ENCODE measurements around the gene TMEM45A.
"Not testable (repeated sequence)": the region's sequence is repeated elsewhere in the genome, so short reads cannot be mapped to it uniquely, and the experiment has no call there.

TMEM45A gene, protein sequence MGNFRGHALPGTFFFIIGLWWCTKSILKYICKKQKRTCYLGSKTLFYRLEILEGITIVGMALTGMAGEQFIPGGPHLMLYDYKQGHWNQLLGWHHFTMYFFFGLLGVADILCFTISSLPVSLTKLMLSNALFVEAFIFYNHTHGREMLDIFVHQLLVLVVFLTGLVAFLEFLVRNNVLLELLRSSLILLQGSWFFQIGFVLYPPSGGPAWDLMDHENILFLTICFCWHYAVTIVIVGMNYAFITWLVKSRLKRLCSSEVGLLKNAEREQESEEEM

DNA sequence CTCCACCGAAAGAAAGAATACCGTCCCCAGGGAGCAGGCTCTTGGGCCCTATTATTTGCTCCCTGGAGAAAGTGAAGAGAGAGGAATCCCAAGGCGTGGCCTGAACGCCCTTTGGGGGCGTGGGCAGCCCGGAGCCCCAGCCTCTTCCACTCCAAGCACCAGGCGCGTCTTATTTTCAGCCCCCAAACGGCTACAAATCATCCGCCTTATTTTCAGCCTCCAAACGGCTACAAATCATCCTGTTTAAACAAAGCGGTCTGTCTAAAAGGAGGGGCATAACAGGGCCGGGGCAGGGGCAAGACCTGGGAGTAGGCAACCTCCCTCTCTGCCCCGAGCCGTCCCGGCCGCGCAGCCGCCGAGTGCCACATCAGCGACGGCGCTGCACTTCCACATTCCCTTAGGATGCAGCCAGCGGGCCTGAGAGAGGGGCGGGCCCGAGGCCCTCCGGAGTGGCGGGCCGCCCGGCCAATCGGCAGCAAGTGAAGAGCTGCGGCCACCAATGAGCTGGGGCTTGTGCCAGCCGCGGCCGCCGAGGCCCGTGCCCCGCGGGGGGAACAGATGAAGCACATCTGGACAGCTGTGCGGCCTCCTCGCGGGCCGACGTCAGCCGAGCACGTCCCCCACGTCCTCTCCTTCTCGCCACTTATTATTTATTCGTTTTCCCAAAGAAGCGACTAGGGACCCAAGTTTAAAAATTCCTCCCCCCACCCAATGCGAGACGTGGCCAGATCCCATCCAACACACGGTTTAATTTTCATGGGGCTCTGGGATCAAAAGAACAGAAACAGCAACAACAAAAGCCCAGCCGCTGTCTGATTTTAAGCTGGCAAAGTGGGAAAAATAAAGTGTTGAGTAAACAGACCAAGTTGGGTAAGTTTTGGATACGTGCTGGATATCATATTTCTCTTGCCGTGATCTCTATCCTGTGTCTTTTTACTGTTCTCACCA is at the start of gene TMEM45A:
Gene TMEM45A, plus strand, starts transcription at position 561 of the 948 bp plus-strand sequence. CDS start 62,593 bp downstream, outside the sequence.
- DNase-seq (ENCODE audit: low read depth in 3 of 3): peak; percentile 56 to 76 (median 75)

DNA sequence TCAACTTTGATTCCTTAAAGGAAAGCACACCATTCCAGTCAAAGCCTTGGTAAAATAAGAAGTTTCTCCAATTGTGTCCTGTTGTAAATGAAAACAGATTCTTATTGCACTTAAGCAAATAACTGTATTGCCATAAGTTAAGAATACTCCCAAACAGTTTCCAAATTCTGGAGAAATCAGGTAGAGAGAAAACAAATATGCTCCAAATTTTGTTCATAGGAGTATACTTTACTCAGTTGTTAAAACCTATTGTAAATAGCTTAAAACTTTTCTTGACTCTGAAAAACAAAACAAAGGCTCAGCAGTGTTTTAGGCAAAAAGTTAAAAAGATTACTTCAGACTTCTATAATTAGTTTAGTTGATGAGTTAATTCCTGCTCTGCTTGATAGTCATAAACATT is 48.7 kb upstream of the TMEM45A start:
- no peak for DNase-seq (ENCODE audit: low read depth in 3 of 3)

DNA sequence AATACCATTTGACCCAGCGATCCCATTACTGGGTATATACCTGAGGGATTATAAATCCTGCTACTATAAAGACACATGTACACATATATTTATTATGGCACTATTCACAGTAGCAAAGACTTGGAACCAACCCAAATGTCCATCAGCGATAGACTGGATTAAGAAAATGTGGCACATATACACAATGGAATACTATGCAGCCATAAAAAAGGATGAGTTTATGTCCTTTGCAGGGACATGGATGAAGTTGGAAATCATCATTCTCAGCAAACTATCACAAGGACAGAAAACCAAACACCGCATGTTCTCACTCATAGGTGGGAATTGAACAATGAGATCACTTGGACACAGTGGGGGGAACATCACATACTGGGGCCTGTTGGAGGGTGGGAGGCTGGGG is 45.4 kb upstream of the TMEM45A start:
- not testable (repeated sequence) for DNase-seq (ENCODE audit: low read depth in 3 of 3)

DNA sequence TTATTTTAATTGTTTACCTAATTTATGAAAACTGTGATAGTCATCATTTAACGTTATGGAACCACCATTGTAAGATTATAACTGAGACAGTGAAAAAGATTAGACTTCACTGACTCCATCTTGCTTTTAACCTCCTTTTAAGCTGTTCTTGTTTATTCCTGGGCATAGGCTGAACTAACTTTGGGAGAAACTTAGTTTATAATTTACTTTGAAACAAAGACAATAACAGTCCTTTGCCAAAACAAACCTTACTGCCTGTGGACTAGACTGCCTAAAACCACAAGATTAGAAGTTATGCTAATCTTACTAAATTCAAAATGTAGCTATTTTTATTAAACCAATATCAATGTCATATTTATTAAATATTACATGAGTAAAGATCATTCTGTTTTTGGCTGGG is 44.3 kb upstream of the TMEM45A start:
- no peak for DNase-seq (ENCODE audit: low read depth in 3 of 3)

DNA sequence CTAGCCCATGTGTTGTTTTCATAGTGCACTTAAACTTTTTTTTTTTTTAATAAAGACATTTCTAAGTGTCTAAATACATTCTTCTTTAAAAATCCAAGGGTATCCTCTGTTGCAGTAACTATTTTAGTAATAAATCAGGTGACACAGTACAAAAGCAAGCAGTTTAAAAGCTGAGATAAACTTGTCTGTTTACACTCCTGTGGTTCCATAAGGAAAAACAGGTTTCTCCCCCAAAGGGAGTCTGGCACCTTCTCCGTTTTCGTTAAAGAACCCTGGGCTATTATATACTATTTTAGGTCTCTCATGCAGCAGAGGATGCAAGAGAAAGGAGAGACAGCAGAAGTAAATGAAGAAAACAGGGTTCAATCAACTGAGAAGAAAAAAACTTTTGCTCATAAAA is 43.2 kb upstream of the TMEM45A start:
- DNase-seq (ENCODE audit: low read depth in 3 of 3): no peak

DNA sequence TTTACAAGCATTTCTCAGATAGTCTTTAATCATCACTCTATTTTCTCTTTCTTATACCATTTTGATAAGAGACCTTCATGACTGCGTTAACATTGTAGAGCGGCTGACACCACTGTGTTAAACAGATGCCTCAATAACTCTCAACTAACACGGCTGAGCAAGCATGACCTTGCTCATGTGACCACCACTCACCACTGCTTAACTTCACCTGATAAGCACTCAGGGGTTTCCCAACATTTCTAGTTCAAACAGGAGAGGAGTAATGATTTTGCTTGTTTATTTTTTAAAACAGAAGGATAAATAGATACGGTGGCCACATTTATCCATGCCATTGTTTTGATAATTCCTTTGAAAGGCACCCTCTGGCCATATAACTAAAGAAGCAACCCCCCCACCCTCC is 37.7 kb upstream of the TMEM45A start:
- DNase-seq (ENCODE audit: low read depth in 3 of 3): no peak

DNA sequence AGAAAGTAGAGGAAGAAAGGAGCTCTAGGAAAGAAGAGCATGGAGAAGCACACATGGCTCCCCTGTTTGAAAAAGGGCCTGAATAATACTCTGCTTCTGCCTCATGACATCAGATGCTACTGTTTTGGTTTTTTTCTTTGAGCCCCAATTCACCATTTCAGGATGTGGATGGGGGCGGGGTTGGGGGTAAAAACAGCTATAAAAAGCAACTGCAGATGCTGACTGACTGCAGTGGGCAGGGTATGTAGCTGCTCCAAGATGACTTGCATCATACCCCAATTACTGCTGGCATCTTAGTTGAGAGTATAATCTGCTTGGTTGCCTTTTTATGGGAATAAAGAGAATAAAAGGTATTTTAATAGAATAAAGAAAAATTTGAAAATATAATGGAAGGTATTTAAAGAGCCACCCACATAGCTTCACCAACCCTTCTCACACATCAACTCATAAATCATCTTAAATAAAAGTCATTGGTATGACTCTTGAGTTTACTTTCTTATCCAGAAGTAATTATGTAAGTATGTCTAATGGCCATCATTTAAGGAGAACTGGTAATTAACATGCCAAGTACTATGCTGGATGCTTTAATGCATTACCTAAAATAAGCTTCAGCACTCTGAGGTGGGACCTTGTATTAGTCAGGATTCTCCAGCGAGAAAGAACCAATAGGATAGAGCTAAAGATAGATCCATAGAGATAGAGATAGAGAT is 36.4 kb upstream of the TMEM45A start:
- no peak for DNase-seq (ENCODE audit: low read depth in 3 of 3)

DNA sequence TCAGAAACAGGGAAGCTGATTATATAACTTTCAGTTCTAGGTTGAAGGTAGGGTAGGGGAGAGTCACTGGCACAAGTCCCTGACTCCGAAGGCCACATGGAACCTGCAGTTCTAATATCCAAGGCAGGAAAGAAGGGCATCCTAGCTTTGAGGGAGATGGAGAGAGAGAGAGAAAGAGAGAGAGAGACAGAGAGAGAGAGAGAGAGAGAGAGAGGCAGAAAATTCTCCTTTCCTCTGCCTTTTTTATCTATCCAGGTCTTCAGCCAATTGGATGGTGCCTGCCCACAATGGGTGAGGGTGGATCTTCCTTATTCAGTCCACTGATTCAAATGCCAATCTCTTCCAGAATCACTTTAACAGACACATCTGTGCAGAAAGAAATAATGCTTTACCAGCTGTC is 35.7 kb upstream of the TMEM45A start:
- no peak for DNase-seq (ENCODE audit: low read depth in 3 of 3)

DNA sequence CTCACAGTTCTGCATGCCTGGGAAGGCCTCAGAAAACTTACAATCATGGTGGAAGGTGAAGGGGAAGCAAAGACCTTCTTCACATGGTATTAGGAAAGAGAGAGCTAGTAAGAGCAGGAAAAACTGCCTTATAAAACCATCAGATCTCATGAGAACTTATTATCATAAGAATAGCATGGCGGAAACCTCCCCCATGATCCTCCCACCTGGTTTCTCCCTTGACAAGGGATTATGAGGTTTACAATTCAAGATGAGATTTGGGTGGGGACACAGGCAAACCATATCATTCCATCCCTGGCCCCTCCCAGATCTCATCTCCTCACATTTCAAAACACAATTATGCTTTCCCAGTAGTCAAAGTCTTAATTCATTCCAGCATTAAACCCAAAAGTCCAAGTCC is 34.6 kb upstream of the TMEM45A start:
- no peak for DNase-seq (ENCODE audit: low read depth in 3 of 3)

DNA sequence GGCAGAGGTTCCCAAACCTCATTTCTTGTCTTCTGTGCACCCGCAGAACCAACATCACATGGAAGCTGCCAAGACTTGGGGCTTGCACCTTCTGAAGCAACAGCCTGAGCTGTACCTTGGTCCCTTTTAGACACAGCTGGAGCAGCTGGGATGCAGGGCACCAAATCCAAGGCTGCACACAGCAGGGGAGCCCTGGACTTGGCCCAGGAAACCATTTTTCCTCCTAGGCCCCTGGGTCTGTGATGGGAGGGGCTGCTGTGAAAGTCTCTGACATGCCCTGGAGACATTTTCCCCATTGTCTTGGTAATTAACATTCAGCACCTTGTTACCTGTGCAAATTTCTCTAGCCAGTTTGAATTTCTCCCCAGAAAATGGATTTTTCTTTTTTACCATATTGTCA is 33.6 kb upstream of the TMEM45A start:
- DNase-seq (ENCODE audit: low read depth in 3 of 3): no peak

DNA sequence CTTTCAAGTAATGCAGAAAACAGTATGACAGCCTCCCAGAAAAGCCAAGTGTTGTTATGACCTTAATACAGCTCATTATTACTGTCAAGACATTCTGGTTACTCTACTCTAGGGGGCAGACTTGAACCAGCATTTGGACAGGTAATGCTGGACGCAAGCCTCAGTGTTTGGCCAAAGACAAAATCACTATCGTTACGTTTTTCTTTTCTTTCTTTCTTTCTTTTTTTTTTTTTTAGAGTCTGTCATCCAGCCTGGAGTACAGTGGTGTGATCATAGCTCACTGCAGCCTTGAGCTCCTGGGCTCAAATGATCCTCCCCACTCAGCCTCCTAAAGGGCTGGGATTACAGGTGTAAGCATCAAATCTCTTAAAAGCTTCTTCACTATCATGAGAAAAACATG is 29.4 kb upstream of the TMEM45A start:
- DNase-seq (ENCODE audit: low read depth in 3 of 3): no peak

DNA sequence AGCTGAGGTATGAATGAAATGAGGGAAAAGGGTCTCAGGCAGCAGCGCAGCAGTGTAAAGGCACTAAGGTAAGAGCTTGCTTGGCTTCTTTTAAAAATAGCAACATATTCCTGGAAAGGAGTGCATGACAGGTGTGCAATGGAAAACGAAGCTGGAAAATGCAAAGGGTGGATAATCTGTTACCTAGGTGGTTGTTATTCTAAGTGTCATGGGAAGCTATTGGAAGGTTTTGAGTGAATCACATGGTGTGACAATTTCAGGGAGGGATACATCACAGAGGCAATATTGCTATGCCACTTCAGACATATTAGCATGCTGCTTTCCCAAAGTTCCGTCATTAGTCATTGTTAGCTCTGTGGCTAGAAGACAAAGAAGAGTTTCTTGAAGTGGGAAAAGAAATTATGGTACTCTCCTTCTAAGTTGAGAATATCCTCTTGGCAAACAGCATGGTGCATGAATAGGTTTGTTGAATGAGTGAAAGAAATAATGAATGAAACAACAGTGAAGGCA is 28.7 kb upstream of the TMEM45A start:
- DNase-seq (ENCODE audit: low read depth in 3 of 3): no peak

DNA sequence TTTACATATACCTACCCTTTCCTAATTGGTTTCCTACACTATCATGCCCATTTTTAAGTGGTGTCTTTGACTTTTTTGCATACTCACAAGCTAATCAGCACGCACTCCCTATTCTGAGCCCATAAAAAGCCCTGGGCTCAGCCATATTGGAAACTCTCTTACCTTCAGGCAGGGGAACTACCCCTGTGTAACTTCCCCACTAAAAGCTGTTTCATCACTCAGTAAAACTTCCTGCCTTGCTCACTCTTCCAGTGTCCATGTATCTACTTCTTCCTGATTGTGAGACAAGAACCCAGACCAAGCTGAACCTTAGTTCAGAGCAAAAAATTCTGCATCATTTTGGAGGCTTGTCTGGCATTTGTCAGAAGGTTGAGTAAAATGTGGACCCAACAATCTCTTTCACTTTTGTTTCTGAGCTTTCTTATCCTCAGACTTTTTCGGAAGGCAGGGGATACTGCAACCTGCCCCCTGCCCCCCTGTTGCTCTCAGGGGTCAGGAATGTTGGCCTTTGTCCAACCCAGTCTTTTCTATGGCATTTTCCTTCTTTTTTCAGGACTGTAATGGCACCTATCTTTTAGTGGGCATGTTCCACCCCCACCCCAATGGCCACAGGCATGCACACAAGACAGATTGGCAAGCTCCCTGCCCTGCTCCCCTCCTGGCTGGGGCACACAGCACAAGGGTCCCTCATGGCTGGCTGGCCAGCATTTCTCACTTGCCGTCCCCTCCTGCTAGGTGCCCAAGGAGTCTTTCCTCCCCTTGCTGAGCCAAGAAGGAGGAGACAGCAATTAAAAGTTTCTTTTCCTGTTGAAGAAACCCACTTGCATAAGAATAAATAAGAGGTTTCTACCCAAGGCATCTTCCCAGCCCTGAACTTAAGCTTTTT is 26.3 kb upstream of the TMEM45A start:
- DNase-seq (ENCODE audit: low read depth in 3 of 3): no peak

DNA sequence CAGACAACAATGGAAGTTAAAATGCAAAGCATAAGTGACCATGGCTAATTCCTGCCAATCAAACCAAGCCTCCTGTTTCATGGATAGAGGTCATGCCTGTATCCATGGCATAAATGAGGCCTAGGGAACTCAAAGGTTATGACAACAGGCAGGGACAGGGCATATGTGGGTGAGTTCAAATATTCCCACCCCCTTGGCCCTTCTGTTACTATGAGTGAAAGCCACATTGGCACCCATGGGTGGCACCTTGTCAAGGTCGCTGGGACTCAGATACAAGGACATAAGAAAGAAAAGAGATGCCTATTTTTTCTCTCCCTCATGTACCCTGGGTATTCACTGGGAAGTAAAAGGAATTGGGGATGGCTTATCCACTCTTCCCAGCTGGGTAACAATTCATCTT is 25.3 kb upstream of the TMEM45A start:
- no peak for DNase-seq (ENCODE audit: low read depth in 3 of 3)

DNA sequence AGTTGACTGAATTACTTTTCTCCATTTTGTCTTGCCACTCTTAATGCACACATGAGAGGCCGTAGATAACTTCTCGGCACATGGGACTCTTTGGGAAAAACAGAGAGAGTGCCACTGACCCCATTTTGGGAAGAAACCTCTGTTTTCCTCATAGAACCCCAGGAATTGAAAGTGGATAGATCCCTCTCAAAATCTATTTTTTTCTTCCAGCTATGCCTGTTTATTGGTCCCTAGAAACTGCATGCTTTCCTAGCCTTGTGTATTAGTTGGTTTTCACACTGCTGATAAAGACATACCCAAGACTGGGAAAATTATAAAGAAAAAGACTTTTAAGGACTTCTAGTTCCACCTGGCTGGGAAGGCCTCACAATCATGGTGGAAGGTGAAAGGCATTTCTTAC is 23.7 kb upstream of the TMEM45A start:
- DNase-seq (ENCODE audit: low read depth in 3 of 3): no peak

DNA sequence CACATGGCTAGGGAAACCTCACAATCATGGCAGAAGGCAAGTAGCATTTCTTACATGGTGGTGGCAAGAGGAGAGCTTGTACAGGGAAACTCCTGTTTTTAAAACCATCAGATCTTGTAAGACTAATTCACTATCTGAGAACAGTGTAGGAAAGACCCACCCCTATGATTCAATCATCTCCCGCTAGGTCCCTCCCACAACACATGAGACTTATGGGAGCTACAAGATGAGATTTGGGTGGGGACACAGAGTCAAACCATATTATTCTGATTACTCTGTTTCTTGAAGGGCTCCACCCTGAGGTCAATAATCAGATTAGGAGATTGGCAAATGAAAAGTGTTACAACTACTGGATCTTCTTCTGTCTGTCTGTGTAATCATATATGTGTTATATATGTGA is 21.5 kb upstream of the TMEM45A start:
- DNase-seq (ENCODE audit: low read depth in 3 of 3): no peak

DNA sequence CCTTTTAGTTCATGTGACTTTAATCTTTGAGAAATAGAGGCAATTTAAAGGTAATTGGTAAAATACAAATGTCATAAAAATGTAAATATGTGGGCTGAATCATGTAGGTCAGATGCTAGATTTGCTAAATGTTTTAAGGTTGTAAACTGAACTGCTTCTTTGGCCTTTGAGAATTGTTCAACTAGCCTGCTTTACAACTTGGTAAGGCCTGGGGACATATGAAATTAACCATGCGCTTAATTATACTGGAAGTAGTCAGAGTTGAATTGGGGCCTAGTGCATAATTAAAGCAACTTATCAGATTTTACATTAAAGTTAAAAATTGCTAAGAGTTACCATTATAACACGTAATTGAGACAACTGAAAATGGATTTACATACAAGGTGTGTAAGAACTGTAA is 21.0 kb upstream of the TMEM45A start:
- DNase-seq (ENCODE audit: low read depth in 3 of 3): no peak

DNA sequence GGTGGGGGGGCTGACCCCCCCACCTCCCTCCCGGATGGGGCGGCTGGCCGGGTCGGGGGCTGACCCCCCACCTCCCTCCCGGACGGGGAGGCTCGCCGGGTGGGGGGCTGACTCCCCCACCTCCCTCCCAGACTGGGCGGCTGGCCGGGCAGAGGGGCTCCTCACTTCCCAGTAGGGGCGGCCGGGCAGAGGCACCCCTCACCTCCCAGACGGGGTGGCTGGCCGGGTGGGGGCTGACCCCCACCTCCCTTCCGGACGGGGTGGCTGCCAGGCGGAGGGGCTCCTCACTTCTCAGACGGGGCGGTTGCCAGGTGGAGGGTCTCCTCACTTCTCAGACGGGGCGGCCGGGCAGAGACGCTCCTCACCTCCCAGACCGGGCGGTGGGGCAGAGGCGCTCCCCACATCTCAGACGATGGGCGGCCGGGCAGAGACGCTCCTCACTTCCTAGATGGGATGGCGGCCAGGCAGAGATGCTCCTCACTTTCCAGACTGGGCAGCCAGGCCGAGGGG is 14.5 kb upstream of the TMEM45A start:
- not testable (repeated sequence) for DNase-seq (ENCODE audit: low read depth in 3 of 3)

DNA sequence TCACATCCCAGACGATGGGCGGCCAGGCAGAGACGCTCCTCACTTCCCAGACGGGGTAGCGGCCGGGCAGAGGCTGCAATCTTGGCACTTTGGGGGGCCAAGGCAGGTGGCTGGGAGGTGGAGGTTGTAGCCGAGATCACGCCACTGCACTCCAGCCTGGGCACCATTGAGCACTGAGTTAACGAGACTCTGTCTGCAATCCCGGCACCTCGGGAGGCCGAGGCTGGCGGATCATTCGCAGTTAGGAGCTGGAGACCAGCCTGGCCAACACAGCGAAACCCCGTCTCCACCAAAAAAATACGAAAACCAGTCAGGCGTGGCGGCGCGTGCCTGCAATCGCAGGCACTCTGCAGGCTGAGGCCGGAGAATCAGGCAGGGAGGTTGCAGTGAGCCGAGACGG is 13.9 kb upstream of the TMEM45A start:
- not testable (repeated sequence) for DNase-seq (ENCODE audit: low read depth in 3 of 3)

DNA sequence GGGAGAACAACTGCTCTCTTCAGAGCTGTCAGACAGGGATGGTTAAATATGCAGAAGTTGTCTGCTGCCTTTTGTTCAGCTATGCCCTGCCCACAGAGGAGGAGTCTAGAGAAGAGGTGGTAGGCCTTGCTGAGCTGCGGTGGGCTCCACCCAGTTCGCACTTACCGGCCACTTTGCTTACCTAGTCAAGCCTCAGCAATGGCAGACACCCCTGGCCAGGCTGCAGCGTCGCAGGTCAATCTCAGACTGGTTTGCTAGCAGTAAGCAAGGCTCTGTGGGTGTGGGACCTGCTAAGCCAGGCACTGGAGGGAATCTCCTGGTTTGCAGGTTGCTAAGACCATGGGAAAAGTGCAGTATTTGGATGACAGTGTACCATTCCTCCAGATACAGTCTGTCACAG is 12.3 kb upstream of the TMEM45A start:
- no peak for DNase-seq (ENCODE audit: low read depth in 3 of 3)

DNA sequence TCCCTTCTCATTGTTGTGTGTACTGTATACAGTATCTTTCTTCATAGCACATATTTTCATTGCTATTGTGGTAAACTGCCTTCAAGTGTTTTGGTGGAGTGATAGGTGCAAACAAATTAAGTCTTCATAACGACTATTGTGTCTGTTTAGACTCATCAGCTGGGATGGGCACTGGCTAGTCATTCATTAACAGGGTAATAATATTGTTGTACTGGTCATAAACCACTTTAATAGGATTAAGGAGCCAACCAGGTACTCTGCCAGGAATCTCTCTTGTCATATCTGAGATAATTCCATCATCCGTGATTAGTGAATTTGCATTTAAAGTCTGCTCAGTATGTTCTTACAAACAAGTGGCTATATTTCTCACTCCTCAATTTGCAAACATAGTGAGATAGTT is 10.2 kb upstream of the TMEM45A start:
- DNase-seq (ENCODE audit: low read depth in 3 of 3): no peak

Measured in stimulated activated CD4-positive, alpha-beta T cell treated with anti-CD3 and anti-CD28 coated beads, TNF-alpha, amount 100 ng/mL, for 48 hours (primary cell).